ENCODE data around the gene SATB1.

SATB1 gene

GRCh38 chr3:18401300-18401961, 23.7 kb downstream of the SATB1 start:
- no peak for DNase-seq (ENCODE audit: low spot score)

GRCh38 chr3:18398448-18398847, 26.7 kb downstream of the SATB1 start:
- no peak for DNase-seq (ENCODE audit: low spot score)

DNA sequence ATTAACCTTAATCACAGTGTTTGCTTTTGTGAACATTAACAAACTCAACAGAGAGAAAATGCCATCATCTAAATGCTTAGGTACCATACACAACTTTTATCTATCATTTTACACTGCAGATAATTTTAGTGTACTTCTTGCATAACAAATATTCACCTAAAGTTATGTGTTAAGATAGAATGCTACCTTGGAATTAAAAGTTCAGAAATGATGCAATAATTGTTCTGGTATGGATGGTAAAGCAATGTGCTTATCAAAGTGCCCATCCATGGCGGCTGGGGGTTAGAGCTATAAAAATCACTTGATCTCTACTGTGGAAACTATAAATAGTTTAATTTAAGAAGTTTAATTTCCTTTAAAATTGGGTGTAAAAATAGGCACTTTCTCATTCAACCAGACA, 28.7 kb downstream of the SATB1 start:
- DNase-seq (ENCODE audit: low spot score) = no peak

GRCh38 chr3:18394384-18394995, 30.6 kb downstream of the SATB1 start:
- no peak for DNase-seq (ENCODE audit: low spot score)

- DNase-seq (ENCODE audit: low spot score) = no peak
Observed at GRCh38 chr3:18393906-18394305, 31.2 kb downstream of the SATB1 start.

GRCh38 chr3:18390024-18390660, 35.0 kb downstream of the SATB1 start:
- no peak for DNase-seq (ENCODE audit: low spot score)

GRCh38 chr3:18389108-18389733, 35.9 kb downstream of the SATB1 start:
- DNase-seq (ENCODE audit: low spot score) = peak; percentile 1

GRCh38 chr3:18386274-18386890, 38.8 kb downstream of the SATB1 start:
- DNase-seq (ENCODE audit: low spot score) = no peak

GRCh38 chr3:18385706-18386105, 39.4 kb downstream of the SATB1 start:
- DNase-seq (ENCODE audit: low spot score) = no peak

DNA sequence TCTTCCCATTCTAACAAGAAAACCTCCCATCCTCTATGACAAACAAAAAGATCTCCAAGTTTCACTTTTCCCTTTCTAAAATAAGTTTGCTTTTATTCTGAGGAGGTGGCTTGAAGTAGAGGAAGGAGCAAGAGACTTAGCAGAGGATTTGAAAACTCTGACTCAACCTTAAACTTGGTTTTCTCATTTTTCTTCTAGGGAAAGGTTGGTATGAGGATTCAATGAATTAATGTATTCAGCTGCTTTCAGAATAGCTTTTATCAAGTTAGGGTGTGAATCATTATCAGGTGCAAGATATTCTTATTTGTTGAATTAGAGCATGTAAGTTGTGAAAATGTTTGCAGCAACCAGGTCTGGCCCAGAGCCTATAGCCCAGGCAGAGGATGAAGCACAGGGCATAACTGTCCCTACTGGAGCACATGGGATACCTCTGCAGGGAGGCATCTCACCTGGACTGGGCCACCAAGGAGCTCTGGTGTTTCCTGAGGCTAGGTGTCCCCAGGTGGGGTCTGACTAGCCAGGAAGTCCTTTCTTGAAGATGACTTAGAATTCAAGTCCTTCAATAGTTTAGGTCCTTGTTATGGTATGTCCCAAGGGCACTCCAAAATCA, 42.3 kb downstream of the SATB1 start:
- no peak for DNase-seq (ENCODE audit: low spot score)

DNA sequence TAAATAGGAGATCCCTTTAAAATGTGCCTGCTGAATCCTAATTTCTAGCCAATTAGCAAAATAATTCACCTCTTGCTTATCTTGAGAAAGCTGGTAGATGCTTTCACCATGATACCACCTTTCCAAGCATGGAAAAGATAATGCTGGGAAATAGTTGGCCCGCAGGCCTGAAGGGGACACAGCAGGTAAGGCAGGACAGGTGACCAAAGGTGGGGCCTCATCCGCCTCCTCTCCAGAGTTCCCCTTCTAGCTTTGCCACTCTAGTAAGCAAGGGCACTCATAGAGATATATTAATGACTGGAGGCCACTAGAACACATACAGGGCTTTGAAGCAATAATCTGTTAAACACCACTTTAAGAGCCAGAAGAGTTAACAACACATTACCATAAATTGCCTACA, 45.5 kb downstream of the SATB1 start:
- DNase-seq (ENCODE audit: low spot score) = no peak

- DNase-seq (ENCODE audit: low spot score) = no peak
Observed at GRCh38 chr3:18378218-18378617, 46.9 kb downstream of the SATB1 start.

GRCh38 chr3:18376682-18377081, 48.5 kb downstream of the SATB1 start:
- DNase-seq (ENCODE audit: low spot score) = no peak

- no peak for DNase-seq (ENCODE audit: low spot score)
Observed at GRCh38 chr3:18372786-18373405, 52.2 kb downstream of the SATB1 start.

- no peak for DNase-seq (ENCODE audit: low spot score)
Observed at GRCh38 chr3:18370672-18371071, 54.5 kb downstream of the SATB1 start.

DNA sequence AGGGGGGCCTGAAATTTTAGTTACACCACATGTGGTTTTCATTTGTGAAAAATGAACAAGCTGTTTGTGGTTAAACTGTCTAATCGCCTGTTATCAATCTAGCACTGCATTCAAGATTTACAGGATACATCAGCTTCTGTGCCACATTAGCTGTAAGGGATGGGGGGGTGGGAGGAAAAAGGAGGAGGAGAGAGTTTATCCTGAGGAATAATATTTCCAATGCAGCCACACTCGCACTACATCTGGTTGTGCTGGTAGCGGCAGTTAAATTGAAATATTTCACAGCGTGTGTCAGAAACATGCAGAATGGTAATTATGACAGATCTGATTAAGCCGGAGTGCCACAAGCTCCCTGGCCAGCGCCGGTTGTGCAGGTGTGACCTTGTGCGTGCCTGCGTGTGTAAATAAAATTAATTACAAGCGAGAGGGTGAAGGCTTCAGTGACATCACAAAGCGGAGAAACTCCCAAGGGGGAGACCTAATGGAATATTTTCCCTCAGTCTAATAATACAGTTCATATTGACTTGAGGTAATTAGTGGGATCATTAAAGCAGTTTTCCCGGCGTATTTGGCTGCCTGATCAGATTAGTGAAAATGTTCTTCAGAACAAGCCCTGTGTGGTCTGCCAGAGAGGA, 55.5 kb downstream of the SATB1 start:
- peak; percentile 9 for DNase-seq (ENCODE audit: low spot score)

DNA sequence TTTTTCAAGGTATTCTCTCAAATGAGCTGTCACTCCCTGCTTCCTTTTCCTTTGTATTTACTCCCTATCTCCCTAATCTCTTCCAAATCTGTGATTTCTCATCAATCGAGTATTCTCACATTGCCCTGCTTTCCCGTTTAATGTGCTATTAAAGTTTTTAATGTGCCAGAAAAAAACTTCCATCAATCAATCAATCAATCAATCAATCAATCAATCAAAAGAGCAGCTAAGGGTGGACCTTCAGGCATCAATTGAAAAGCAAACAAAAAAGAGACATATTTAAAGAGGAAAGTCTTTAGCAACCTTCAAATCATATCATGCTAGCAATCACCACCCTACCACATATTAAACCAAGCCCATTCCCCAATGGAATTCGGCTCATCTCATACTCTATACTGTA, 58.9 kb downstream of the SATB1 start:
- DNase-seq (ENCODE audit: low spot score) = no peak

DNA sequence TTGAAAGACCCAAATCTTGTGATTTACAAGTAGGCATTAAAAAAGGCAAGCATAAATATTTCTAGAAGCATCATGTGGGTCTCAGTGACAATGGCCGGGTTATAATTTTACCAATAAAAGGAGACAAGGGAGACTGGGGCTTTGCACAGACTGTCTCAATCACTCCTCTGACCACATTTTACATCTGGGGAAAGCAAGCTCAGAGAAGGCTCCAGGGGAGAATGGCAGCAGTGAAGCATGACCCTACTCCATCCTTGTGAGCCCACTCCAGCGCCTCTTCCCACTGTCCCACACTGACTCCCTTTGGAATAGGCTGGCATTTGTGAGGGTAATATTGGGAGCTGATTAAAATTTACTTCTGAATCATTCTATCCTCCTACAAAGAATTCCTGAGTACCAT, 61.8 kb downstream of the SATB1 start:
- no peak for DNase-seq (ENCODE audit: low spot score)

DNA sequence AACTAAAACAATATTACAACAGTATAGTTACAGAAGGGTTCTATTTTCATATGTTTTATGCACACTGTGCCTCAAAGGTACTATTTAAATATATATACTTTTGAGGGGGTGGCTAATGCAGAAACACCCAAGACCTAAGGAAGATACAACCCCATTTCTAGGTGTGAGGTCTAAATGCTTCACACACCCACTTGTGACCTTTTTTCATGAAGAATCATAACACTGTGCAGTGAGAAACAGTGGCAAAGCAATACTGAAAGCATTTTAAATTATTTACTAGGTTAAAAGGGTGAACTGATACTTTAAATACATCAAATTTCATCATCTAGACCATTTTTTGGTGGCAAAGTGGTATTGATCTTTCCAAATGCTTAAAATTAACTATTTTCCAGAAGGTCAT, 67.4 kb downstream of the SATB1 start:
- no peak for DNase-seq (ENCODE audit: low spot score)

DNA sequence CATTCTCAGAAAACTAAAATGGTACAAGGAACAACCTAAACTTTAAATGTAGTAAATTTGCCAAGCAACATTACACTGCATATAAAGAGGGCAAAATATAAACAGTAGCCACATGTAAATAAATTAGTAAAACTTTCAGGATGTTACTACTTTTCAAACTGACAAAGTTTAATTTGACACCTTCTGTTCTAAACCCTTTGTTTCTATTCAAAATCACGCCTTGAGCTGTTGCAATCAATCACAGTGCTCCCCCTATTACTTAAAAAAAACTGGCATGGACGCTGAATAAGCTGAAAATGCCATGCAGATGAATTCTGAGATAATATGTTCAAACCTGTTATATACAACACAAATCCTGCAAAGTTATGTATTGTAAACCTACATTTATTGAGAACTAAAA, 69.3 kb downstream of the SATB1 start:
- DNase-seq (ENCODE audit: low spot score) = no peak

DNA sequence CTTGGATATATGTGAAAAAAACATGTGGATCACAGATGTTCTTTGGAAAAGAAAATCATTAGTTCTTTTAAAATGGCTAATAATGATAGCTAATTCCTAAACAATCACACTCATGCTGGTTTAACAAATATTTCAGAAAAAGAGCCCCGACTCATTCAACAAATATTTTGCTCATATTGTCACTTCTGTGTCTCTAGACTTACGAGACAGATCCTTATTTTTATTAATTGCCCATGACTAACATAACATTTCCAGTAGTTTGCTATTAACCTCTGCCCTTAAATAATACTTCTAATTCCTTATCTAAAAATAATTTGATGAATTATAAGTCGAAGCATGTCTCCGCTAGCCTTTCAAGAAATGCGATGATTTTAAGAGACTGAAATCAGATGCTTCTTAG, 70.4 kb downstream of the SATB1 start:
- DNase-seq (ENCODE audit: low spot score) = no peak
